NCI-H187 treated with DMSO at 0.1 percent for 48 hours (cell line): ENCODE data around the gene TEKT1.
"Not testable (repeated sequence)": the region's sequence is repeated elsewhere in the genome, so short reads cannot be mapped to it uniquely, and the experiment has no call there.

Experiments
- DNase-seq: peaks from one replicate; lab custom pipeline; 2025; lab: John Stamatoyannopoulos, UW

Gene TEKT1

GRCh38 chr17:6815775-6816174 is 15.8 kb downstream of the TEKT1 start:
- DNase-seq, result no peak

GRCh38 chr17:6812295-6812694 is 19.2 kb downstream of the TEKT1 start:
- no peak for DNase-seq

GRCh38 chr17:6811510-6811909 is 20.0 kb downstream of the TEKT1 start:
- no peak for DNase-seq

GRCh38 chr17:6800422-6801027 is 31.0 kb downstream of the TEKT1 start:
- no peak for DNase-seq

GRCh38 chr17:6799738-6800137 is 31.8 kb downstream of the TEKT1 start:
- no peak for DNase-seq

GRCh38 chr17:6797718-6798351 is 33.7 kb downstream of the TEKT1 start:
- no peak for DNase-seq

DNA sequence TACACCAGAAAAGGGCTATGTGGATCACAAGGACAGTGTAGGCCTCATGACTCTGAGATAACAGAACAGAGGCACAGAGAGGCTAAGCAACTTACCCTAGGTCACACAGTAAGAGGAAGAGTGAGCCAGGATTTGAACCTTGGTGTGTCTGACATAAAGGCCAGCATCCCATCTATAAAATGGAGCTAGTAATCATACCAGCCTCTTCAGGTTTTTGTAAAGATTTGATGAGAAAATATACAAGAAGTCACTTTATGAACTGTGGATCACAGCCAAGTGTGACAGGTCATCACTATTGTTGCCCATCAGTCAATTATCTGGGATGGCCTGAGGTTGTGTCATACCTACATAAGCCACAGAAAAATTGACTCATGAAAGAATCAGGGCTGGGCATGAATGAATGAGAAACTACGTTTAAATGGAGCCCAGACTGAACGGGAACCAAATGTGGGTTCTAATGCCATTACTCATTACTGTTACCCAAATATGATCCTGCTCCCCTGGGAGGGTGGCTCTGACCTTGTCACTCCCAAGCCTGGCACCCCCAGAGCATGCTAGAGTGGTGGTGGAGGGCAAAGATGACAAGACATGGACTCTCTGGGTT is 34.5 kb downstream of the TEKT1 start:
- no peak for DNase-seq

DNA sequence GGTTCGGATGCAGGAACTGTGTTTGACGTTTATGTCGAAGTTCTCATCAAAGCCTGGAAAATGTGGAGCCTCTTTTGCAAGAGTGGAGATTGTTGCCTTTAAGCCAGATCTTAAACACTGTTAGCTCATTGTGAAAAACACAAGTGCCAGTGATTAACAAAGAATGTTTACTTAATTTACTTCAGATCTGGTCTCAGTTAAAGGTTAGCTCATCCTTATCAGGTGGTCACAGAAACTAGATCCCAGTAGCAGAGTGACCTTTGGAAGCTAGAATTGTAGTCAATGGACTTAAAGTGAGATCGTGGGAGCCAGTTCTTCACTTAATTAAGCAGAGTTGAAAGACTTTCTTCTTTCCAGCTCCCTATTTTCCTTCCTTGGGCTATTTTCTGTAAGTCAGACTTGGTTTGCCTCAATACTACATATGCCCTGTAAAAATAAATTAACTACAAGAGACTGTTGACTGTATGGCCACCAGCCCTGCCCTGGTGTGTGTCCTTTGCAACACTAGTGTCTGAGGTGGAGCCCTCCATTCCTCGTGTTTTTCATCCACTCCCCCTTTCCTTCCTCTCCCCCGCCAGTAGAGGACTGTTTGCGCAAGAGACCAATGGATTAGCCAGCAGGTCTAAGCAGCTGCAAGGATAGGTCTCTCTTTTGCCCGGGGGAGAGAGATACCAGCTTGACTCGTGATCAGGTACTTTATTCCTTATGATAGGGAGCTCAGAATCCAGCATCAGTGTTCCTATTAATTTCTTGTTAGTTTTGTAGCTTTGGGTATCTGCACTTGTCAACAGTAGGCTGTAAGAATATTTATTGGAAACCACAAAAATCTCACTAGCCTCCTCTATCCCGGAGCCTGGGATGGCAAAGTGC is 35.3 kb downstream of the TEKT1 start:
- DNase-seq, result no peak

GRCh38 chr17:6793748-6794493 is 37.6 kb downstream of the TEKT1 start:
- DNase-seq, result no peak

- DNase-seq, result no peak
Measured at GRCh38 chr17:6789146-6789545, 42.4 kb downstream of the TEKT1 start.

DNA sequence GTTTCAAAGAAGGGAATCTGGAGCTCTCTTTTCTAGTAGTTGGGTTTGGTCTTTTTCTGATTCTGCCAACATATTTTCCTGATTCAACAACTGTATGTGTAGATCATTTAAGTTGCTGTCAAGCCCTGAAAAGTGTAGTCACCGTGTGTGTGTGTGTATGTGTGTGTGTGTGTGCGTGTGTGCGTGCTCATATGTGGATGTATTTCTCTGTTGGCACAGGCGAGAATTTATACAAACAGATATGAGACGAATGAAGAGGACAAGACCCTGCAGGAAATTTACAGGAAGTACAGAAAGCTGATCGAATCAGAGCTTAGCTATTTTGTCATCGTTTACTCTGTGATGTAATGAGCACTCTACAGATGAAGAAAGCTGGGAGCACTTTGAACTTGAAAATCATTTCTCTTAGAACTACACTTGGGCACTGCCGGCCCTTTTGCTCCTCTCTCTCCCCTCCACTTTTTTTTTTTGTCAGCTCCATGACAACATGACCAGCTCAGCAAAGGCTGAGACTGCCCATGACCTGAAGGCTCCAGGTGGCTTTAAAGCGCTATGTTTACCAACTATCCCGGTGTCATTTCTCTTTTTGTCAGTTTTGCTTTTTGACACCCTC is 44.3 kb downstream of the TEKT1 start:
- no peak for DNase-seq

DNA sequence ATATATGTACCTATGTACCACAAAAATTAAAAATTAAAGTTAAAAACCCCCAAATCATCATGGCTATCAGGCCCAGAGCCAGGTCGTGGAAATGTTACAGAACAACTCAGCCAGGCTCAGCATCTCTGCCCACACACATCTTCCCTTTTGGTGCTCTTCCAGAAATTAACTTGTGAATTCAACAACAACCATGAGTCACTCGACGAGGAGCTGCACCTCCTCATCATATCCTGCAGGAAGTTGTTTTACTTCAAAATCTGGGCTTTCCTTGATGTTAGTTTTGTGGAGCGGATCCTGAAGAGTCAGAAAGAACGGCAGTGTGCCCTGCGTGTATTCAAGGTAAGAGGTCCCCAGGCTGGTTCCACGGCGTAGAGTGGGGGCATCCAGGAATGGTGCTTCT is 44.9 kb downstream of the TEKT1 start:
- DNase-seq, result no peak

- DNase-seq, result no peak
Measured at GRCh38 chr17:6782244-6782643, 49.3 kb downstream of the TEKT1 start.

GRCh38 chr17:6780886-6781285 is 50.6 kb downstream of the TEKT1 start:
- no peak for DNase-seq

- no peak for DNase-seq
Measured at GRCh38 chr17:6780001-6780400, 51.5 kb downstream of the TEKT1 start.

DNA sequence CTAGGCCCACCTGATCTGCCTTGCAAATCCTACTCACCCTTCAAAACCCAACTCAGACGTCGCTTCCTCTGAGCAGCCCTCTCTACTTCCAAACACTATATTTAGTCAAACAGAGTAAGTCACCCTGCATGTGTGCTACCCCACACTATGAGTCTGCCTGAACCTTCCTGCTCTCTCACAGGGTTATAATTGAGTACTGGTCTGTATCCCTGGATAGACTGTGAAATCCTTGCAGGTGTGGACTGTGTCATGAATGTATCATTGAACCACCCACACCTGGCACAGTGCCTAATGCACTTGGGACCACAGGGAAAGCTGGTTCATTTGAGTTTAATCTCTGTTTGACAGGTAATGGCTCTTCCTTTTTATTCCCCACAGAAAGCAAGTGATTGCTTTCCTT is 52.1 kb downstream of the TEKT1 start:
- DNase-seq, result no peak

GRCh38 chr17:6775871-6776405 is 55.6 kb downstream of the TEKT1 start, which contains the start of gene FBXO39:
Gene FBXO39, plus strand, starts transcription at chr17:6776215. Its CDS starts 3,654 bp downstream, at chr17:6779869.
- DNase-seq, result no peak

DNA sequence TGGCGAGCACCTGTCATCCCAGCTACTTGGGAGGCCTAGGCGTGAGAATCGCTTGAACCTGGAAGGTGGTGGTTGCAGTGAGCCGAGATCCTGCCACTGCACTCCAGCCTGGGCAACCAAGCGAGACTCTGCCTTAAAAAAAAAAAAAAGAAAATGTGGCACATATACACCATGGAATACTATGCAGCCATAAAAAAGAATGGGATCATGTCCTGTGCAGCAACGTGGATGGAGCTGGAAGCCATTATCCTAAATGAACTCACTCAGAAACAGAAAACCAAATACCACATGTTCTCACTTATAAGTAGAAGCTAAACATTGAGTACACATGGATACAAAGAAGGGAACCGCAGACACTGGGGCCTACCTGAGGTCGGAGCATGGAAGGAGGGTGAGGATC is 56.6 kb downstream of the TEKT1 start:
- DNase-seq, result not testable (repeated sequence)

GRCh38 chr17:6772016-6772415 is 59.5 kb downstream of the TEKT1 start:
- no peak for DNase-seq

DNA sequence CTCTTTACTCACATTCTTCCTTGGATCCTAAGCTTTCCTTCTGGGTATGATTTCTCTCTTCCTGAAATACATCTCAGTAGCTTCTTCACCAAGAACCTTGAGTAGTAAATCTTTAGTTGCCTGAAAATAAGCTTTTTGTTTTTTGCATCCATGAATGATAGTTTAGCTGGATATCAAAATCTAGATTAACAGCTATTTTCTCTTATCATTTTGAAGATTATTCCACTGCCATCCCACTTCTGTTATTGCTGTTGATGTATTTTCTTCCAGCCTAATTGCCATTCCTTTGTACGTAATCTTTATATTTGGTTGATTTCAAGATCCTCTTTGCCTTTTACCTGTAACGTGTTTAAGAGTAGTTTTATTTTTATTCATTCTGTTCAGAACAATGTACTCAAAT is 63.1 kb downstream of the TEKT1 start:
- DNase-seq, result no peak

GRCh38 chr17:6761779-6762178 is 69.8 kb downstream of the TEKT1 start:
- no peak for DNase-seq
